GM21528 (cell line): Measurements from ENCODE around the gene PRRG1.
"Not testable (repeated sequence)": the region's sequence is repeated elsewhere in the genome, so short reads cannot be mapped to it uniquely, and the experiment has no call there.

Experiments used
- ATAC-seq: cut with Tn5 transposase; IDR thresholded peaks from one replicate; pipeline ENCODE4 v1.9.1; 2021; ENCODE audit warnings: mild to moderate bottlenecking, moderate library complexity; ENCODE audit not compliant: unreplicated experiment, low FRiP score

Gene PRRG1

DNA sequence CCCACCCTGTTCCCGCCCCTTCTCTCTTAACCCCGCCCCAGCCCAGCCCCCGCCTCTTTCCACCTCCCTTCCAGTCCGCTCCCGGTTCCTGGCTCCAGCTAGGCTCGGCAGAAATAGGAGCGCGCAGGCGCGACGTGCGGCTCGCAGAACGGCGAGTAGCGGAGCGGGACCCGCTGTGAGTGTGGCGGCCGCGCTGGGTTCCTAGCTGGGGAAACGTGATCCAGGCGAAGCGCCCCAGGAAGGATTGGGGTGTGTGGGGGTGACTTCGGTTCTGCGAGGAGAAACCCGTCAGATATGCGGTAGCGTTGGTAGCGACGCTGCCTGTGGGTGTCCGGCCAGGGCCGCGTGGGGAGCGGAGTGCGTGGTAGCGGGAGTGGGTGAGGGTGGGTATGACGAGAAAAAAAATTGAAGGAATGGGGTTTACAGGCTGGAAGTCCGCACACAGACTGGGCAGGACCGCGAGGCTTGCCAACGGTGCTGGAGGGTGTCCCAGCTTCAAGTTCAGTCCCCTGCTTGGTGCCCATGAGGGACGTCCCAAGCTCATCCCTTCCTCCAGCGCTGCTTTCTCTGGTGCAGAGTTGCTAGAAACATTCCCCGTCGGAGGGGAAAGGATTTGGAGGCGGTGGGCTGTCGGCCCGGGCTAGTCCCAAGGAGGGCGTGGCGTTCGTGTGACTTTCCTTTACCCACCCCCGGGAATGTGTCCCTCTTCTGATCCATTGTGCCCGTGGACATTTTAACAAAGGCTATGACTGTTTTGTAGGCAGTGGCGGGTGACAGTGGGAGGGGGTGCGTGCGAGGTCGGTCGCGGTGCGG, at the start of gene PRRG1:
TSS of gene PRRG1 (plus strand) at position 144 of the 813 bp plus-strand sequence. CDS start 56,886 bp downstream, outside the sequence.
- ATAC-seq: no peak

GRCh38 chrX:37302569-37302968, 46.6 kb upstream of the PRRG1 start:
- ATAC-seq: no peak

DNA sequence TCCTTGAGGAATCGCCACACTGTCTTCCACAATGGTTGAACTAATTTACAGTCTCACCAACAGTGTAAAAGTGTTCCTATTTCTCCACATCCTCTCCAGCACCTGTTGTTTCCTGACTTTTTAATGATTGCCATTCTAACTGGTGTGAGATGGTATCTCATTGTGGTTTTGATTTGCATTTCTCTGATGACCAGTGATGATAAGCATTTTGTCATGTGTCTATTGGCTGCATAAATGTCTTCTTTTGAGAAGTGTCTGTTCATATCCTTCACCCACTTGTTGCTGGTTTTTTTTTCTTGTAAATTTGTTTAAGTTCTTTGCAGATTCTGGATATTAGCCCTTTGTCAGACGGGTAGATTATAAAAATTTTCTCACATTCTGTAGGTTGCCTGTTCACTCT, 43.9 kb upstream of the PRRG1 start:
- ATAC-seq: not testable (repeated sequence)

- ATAC-seq: no peak
Observed at GRCh38 chrX:37314531-37314930, 34.6 kb upstream of the PRRG1 start.

DNA sequence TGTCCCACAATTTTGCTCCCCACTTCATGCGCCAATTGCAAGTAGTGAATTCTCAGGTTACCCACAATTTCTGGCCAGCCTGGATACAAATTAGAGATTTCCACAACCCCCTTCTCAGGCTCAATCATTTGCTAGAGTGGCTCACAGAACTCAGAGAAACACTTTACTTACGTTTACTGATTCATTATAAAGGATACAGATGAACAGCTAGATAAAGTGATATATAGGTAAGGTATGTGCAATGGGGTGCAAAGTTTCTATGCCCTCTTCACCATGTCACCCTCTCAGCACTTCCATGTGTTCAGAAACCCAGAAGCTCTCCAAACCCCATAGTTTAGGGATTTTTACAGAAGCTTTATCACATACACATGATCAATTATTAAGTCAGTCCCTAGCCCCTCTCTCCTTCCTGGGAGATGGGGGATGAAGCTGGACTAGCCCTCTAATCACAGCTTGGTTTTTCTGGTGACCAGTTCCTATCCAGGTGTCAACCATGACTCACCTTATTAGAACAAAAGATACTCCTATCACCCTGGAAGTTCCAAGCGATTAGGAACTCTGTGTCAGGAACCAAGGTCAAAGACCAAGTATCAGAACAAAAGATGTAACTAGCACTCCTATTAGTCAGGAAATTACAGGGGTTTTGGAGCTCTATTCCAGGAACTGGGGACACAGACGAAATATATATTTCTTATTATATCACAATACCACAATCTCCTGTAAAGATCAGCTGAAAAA, 33.5 kb upstream of the PRRG1 start:
- ATAC-seq: no peak

GRCh38 chrX:37320541-37321203, 28.5 kb upstream of the PRRG1 start:
- no peak for ATAC-seq

- ATAC-seq: no peak
Observed at GRCh38 chrX:37330642-37331041, 18.5 kb upstream of the PRRG1 start.

GRCh38 chrX:37331546-37331945, 17.6 kb upstream of the PRRG1 start:
- ATAC-seq: no peak

GRCh38 chrX:37332055-37332454, 17.1 kb upstream of the PRRG1 start:
- no peak for ATAC-seq

DNA sequence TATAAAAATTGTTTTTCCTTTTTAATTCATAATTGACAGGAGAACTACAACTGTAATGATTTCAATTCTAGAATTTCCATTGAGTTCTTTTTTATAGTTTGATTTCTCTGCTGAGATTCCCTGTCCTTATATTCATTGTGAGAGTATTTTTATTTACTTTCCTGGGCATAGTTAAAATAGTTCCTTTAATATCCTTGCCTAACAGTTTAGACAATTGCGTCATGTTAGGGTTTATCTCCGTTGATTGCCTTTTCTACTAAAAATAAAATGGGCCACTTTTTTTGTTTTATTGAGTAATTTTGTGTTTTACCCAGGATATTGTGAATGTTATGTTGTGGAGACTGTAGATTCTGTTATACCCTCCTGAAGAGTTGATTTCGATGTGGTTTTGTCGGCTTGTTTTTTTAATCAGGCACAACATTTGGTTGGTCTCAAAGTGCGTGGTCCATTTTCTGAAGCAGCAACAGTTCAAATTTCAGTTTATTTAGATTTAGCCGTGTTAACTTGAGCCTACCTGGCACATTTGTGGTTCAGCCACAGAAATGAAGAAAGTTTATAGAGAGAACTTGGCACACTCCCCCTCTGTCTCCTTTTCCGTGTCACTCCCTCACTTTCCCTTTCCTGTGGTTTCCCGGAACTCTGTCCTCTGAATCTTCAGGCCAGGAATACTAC, 16.0 kb upstream of the PRRG1 start:
- no peak for ATAC-seq

- ATAC-seq: no peak
Observed at GRCh38 chrX:37347420-37347819, 1.7 kb upstream of the PRRG1 start.

GRCh38 chrX:37348231-37348970, 763 bp upstream of the PRRG1 start:
- no peak for ATAC-seq

DNA sequence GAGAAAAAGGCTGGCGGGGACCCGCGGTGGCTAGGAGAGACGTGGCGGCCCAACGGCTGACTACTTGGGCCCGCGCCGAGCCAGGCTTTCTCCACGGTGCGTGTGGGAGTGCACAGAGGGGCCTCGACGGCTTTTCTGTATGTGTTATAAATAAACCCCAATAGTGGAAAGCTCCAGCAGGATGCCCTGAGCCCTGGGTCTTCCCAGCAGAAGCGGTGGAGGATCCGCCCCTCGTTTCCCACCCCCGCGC, 268 bp upstream of the PRRG1 start:
- ATAC-seq: no peak

GRCh38 chrX:37350034-37350365, 836 bp downstream of the PRRG1 start:
- ATAC-seq: no peak

DNA sequence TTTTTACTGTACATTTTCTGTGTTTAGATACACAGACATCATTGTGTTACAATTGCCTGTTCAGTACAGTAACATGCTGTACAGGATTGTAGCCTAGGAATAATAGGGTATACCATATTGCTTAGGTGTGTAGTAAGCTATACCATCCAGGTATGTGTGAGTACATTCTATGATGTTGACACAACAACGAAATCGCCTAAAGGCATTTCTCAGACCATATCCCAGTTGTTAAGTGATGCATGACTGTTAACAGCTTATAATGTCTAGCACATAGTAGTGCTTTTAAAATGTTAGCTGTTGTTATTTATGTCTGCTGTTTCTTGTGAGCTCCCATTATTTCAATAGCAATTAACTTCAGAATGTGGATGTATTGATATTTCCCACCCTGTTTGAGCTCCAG, 4.5 kb downstream of the PRRG1 start:
- no peak for ATAC-seq

DNA sequence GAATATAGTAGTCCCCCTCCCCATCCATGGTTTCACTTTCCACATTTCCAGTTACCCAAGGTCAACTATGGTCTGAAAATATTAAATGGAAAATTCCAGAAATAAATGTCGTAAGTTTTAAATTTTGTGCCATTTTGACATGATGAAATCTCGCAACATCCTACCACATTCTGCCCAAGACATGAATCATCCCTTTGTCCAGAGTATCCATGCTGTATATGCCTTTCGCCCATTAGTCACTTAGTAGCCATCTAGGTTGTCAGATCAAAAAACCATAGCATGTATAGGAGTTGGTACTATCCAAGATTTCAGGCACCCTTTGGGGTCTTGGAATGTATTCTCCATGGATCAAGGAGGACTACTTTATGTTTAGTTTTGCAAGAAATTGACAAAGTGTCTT, 8.3 kb downstream of the PRRG1 start:
- ATAC-seq: no peak

DNA sequence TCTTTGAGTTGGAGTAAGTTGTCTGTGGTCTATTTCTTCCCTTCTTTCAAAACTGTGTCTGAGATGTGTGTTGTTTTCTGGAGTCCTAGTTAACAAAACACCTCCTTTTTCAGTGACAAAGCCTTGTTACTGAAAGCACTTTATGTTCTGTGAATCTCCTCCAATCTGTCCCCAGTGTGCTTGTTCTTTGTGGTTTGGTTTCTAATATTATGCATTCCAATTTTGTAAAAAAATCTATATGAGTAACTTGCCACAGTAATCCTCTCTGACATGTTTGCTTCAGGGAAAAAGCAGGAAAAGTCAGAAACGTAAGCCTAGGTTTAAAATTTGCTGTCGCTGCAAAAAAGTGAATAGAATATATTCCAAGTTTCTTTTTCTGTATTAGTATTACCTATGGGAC, 12.4 kb downstream of the PRRG1 start:
- no peak for ATAC-seq

- no peak for ATAC-seq
Observed at GRCh38 chrX:37364666-37365065, 15.5 kb downstream of the PRRG1 start.

DNA sequence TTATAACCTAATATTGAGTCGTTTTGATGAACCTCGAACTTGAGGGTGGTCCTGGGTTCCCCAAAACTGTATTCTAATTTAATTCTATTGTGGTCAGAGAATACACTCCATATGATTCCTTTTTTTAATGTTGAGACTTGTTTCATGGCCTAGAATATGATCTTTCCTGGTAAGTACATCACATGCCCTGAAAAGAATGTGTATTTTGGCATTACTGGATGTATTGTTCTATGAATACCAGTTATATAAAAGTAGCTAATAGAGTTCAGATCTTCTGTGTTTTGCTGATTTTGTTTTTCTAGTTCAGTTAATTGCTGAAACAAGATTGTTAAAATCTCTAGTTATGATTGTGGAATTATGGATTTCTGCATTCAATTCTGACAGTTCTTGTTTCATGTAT, 18.8 kb downstream of the PRRG1 start:
- ATAC-seq: no peak

GRCh38 chrX:37370499-37371141, 21.5 kb downstream of the PRRG1 start:
- no peak for ATAC-seq
